Stimulated activated CD8-positive, alpha-beta memory T cell treated with anti-CD3 and anti-CD28 coated beads, Interleukin-7, amount 100 ng/mL, for 4 hours (primary cell): ENCODE measurements around the gene AGAP1.

Source experiments
- DNase-seq, 2 donors: peaks; one replicate each; pipeline ENCODE4 v3.0.0-alpha.2; 2020; ENCODE audit warnings: low read depth in 2 of 2

Gene AGAP1

GRCh38 chr2:236028066-236028465 lies 534.2 kb downstream of the AGAP1 start:
- DNase-seq = no peak

GRCh38 chr2:236033462-236033861 lies 539.6 kb downstream of the AGAP1 start:
- no peak for DNase-seq

GRCh38 chr2:236034974-236035373 lies 541.1 kb downstream of the AGAP1 start:
- DNase-seq = no peak

GRCh38 chr2:236036045-236036444 lies 542.2 kb downstream of the AGAP1 start:
- DNase-seq = no peak

GRCh38 chr2:236038096-236038495 lies 544.3 kb downstream of the AGAP1 start:
- DNase-seq = no peak

- DNase-seq = no peak
Observed at GRCh38 chr2:236040600-236041328, 546.9 kb downstream of the AGAP1 start.

GRCh38 chr2:236041616-236042015 lies 547.8 kb downstream of the AGAP1 start:
- no peak for DNase-seq

- DNase-seq = no peak
Observed at GRCh38 chr2:236042087-236042486, 548.2 kb downstream of the AGAP1 start.

GRCh38 chr2:236044191-236044590 lies 550.3 kb downstream of the AGAP1 start:
- no peak for DNase-seq

- DNase-seq = no peak
Observed at GRCh38 chr2:236045251-236046235, 551.7 kb downstream of the AGAP1 start.

GRCh38 chr2:236046715-236047114 lies 552.9 kb downstream of the AGAP1 start:
- DNase-seq = no peak

- no peak for DNase-seq
Observed at GRCh38 chr2:236047176-236047575, 553.3 kb downstream of the AGAP1 start.

GRCh38 chr2:236047886-236048540 lies 554.2 kb downstream of the AGAP1 start:
- no peak for DNase-seq

GRCh38 chr2:236049981-236050380 lies 556.1 kb downstream of the AGAP1 start:
- DNase-seq = no peak

GRCh38 chr2:236051351-236051750 lies 557.5 kb downstream of the AGAP1 start:
- no peak for DNase-seq

GRCh38 chr2:236051806-236052205 lies 558.0 kb downstream of the AGAP1 start:
- no peak for DNase-seq

- DNase-seq = no peak
Observed at GRCh38 chr2:236052206-236052605, 558.4 kb downstream of the AGAP1 start.

- DNase-seq = no peak
Observed at GRCh38 chr2:236052926-236053821, 559.3 kb downstream of the AGAP1 start.

GRCh38 chr2:236054125-236054524 lies 560.3 kb downstream of the AGAP1 start:
- no peak for DNase-seq

GRCh38 chr2:236054621-236055305 lies 560.9 kb downstream of the AGAP1 start:
- no peak for DNase-seq

GRCh38 chr2:236055471-236055870 lies 561.6 kb downstream of the AGAP1 start:
- DNase-seq = no peak
